Esophagus mucosa (tissue), 1 donor: ENCODE measurements around the gene RARB. TPM values are rescaled to one million over a fixed set of nuclear protein-coding genes. Genes with fewer than 3 reads are reported as not detected.

Experiments used
- ATAC-seq: fragments of 200-7000 bp; cut with Tn5 transposase; one replicate; pipeline ENCODE4 v1.9.1; 2020
- total RNA-seq: library from RNA; stranded (reverse); gene quantifications from one replicate; pipeline ENCODE4 v1.2.4, GENCODE V29; 2023
- donor health status: DM: yes; HTN: yes; CAD: no.

RARB gene
- total RNA-seq, 1 donor from 2014 or later = 2.5 TPM

DNA sequence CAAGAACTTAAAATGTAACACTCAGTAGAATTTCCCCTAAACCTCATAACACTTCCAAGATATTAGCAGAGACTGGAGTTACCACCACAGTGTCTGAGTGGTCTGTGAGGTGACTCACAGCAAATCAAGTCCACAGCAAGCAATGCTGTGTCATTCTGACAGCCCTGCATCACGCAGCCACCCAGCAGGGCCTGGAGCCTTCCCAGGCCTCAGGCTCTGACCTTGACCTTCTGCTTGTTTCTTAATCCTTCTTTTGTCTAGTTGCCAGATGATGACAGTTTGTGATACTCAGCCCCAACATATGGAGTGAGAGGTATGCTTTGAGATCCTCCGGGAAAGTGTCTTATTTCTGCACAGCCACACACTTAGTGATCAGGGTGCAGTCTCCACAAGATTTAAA, 154.2 kb downstream of the RARB start:
- ATAC-seq = no peak

- ATAC-seq = no peak
These were observed 155.3 kb downstream of the RARB start for GRCh38 chr3:25583343-25583742.

- ATAC-seq = no peak
These were observed 156.1 kb downstream of the RARB start for GRCh38 chr3:25584011-25584789.

- no peak for ATAC-seq
These were observed 157.5 kb downstream of the RARB start for GRCh38 chr3:25585361-25586166.

DNA sequence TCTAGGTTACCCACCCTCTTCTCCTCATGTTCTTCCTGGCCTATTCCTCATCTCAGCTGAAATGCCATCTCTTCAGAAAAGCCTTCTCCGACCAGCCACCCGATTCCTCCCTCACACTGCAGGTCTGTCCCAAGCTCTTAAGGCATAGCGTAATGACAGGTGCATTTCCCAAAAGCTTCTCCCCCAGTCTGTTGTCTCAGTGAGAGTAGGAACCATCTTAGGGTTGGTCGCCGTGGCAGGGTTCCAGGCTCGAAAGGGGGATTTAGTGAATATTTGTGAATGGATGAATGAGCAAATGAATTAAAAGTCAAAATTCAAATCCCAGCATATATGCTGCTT, 158.1 kb downstream of the RARB start:
- no peak for ATAC-seq

GRCh38 chr3:25586553-25586952, 158.5 kb downstream of the RARB start:
- ATAC-seq = no peak

DNA sequence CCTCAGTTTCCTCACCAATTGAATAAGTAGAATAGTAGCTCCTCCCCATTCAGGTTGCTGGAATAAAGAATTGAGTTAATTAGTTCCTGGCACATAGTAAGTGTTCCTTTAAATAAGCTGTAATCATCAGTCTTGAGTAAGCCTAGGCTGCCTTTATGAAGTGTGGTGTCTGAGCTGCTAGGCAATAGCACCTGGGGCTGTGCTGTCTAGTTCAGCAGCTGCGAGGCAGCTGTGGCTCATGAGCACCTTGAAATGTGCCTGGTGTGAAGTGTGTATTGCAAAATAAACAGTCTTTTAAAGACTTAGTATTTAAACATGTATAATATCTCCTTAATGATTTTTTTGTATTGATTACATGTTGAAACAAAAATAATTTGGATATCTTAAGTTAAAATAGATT, 159.0 kb downstream of the RARB start:
- ATAC-seq = peak; percentile 48

DNA sequence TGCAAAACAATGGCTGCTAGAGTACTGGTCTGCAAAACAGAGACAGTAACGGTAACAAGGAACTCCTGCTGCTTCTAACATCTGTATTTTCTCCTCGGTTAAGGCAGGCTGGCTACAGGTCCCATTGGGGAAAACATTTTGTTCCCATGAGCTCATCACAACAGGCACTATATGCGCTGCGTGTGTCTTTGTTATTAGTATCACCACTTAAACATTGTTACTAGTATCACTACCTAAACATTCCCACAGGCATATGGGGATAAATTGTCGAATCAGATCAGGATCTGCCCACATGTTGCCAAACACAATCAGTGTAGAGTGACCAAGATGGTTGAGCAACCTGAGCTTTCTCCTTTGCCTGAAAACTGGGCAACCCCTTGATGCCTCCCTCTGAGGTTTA, 159.5 kb downstream of the RARB start:
- ATAC-seq = no peak

DNA sequence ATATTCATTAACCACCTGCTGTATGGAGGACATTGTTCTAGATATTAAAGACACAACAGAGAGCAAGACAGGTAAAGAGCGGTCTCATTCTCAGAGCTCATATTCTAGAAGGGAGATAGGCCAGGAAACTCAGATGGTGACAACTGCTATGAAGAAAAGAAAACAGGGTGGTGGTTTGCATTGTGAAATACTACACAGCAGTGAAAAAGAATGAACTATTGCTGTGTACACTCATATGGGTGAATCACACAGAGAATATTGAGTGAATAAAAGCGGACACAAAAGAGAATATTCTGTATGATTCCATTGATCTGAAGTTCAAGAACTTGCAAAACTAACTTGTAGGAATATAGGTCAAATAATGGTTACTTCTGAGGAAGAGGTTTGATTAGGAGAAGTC, 159.9 kb downstream of the RARB start:
- no peak for ATAC-seq

DNA sequence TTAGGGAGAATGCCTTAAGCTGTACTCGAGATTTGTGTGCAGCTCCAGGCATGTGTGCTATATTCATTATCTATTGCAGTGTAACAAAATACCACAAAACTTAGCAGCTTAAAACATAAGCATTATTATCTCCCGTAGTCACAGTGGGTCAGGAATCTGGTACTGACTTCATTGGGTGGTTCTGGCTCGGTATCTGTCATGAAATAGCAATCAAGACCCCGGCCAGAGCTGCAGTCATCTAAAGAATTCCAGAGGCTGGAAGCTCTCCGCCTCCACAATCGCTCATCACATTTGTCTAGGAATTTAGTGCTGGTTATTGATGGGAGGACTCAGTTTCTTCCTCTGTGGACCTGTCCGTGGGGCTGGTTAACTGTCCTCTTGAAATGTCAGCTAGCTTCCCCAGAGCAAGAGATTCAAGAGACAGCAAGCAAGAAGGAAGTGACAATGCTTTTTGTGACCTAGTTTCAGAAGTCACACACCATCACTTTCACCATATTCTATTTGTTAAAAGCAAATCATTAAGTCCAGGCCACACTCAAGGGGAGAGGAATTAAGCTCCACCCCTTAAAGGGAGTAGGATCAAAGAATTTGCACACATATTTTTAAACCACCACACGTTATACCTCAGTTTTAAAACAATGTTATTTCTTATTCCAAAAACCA, 160.5 kb downstream of the RARB start:
- no peak for ATAC-seq

DNA sequence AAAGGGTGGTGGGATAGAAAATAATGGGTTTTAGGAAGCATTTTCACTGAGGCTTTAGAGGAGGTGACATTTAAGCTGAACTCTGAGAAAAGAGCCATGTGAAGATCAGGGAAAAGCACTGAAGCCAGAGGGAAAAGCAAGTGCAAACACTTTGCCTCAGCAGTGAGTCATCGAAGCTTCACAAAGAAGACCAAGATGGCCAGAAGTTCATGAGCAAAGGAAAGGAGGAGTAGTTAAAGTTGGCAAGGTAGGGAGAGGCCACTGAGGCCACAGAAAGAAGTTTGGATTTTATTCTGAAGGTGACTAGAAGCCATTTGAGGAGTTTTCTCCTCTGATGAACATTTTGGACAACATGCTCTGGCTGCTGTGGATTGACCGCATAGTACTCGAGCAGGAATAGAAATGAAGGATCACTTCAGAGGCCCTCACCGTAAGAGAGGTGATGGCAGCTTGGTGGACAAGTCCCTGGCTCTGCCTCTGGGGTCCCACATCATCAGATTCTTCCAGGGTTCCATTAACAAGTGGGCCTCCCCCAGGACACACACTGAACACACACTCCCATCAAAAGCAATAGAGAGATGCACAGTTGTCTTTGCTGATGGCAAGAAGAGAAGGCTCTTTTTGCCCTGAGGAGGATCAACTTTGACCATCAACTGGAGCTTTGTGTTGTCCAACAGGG, 161.2 kb downstream of the RARB start:
- no peak for ATAC-seq

GRCh38 chr3:25589783-25590258, 161.8 kb downstream of the RARB start:
- no peak for ATAC-seq

DNA sequence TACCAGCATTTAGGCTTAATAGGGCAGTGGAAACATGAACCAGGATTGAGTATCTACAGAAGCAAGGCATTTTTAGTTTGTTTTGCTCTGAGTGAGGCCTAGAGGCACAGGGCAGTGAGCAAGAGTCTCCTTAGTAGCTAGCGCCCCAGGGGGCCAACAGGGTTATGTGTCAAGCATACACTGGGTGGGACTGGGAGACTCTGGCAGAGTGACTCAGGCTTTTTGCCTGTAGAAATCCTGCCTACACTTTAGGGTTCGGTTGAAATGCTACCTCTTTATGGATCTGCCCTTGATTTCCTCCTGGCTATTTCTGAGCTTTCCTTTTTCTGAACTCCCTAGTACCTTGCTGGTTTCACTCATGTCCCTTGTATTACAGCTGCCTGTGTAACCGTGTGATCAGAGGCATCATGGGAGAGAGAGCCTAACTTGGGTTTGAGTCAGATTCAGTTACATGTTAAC, 164.5 kb downstream of the RARB start:
- peak; percentile 85 for ATAC-seq

DNA sequence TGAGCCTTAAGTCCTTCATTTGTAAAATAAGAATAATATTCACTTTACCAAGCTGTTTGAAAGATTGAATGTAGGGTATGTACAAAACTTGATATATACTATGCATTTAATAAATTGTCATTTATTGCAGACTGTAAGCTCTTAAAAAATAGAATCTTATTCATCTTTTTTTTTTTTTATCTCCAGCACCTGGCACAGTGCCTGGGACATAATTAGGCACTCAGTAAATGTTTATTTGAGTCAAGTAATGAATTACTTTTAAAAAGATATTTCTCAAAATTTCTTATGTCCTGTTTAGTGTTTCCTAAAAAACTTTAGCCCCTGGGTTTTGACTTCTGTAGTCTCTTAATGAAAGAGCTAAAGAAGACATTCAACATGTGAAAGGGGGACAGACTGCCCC, 164.9 kb downstream of the RARB start:
- no peak for ATAC-seq

GRCh38 chr3:25594007-25594502, 166.0 kb downstream of the RARB start:
- peak; percentile 58 for ATAC-seq

- ATAC-seq = no peak
These were observed 169.6 kb downstream of the RARB start for GRCh38 chr3:25597535-25598101.

GRCh38 chr3:25603703-25604102, 175.6 kb downstream of the RARB start:
- peak; percentile 36 for ATAC-seq

- no peak for ATAC-seq
These were observed 176.2 kb downstream of the RARB start for GRCh38 chr3:25604107-25604805.

DNA sequence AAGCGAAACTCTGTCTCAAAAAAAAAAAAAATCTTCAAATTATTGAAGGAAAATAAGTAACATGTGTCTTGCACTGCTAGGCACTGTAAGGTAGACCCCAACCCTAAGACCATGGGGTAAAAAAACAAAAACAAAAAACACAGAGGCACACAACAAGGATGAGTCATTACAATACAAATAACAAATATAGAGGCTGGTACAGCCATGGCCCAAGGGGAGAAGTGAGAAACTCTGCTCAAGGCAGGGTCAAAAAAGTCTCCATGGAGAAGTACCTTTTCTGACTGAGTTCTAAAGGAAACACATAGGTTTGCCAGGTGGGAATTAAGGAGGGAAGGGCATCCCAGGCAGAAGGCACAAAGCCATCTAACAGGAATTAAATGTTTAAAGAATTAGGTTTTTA, 182.1 kb downstream of the RARB start:
- ATAC-seq = no peak

- ATAC-seq = no peak
These were observed 182.7 kb downstream of the RARB start for GRCh38 chr3:25610779-25611178.

DNA sequence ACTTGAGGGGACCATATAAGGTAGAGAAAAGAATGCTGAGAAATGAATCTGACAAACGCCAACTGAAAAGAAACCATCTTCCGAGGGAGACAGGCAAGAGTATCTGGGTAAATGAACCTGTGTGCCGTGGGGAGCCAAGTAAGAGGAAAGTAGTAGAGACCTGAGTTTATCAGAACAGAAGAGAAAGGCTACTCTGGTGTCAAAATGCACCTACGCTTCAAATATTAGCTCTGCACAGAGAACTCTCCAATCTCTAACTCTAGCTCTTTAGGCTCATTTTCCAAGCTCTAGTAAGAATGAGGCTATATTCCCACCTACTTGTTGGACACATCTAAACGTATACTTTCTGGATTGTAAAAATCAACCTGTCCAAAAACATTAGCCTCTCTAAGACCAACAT, 183.1 kb downstream of the RARB start:
- ATAC-seq = no peak

GRCh38 chr3:25618028-25618427, 190.0 kb downstream of the RARB start:
- ATAC-seq = no peak
